Measurements from ENCODE around the gene TAF7L.

Gene TAF7L

GRCh38 chrX:101257448-101258258 lies 33.5 kb downstream of the TAF7L start:
- ChIA-PET POLR2A (interaction anchor here (0.6 kb wide), 1 partner anchor 467 kb away, joined by 8 read pairs; no protein-coding TSS in a partner anchor), CTCF (no interaction called here)
- no peak for DNase-seq (ENCODE audit: extremely low spot score)
- TF ChIP-seq CTCF (IDR thresholded peaks at IDR 0.05; ENCODE audit: control extremely low read depth, extremely low read depth, low read depth, missing control alignments) = no peak

GRCh38 chrX:101252634-101253033 lies 38.5 kb downstream of the TAF7L start:
- ChIA-PET POLR2A (no interaction called here), CTCF (interaction anchor here (0.9 to 1.2 kb wide), 2 partner anchors 16 kb away, joined by 3 to 4 read pairs; no protein-coding TSS in a partner anchor)
- DNase-seq (ENCODE audit: extremely low spot score) = no peak
- TF ChIP-seq CTCF (IDR thresholded peaks at IDR 0.05; ENCODE audit: control extremely low read depth, extremely low read depth, low read depth, missing control alignments) = no peak

GRCh38 chrX:101241531-101241930 lies 49.6 kb downstream of the TAF7L start:
- ChIA-PET CTCF (no interaction called here), POLR2A (no interaction called here)
- TF ChIP-seq CTCF (IDR thresholded peaks at IDR 0.05; ENCODE audit: control extremely low read depth, extremely low read depth, low read depth, missing control alignments) = no peak
- no peak for DNase-seq (ENCODE audit: extremely low spot score)

- CTCF ChIA-PET = no interaction called here
- no peak for DNase-seq (ENCODE audit: extremely low spot score)
- POLR2A ChIA-PET = no interaction called here
- TF ChIP-seq CTCF (IDR thresholded peaks at IDR 0.05; ENCODE audit: control extremely low read depth, extremely low read depth, low read depth, missing control alignments) = no peak
These were observed 54.1 kb downstream of the TAF7L start for GRCh38 chrX:101237041-101237440.

GRCh38 chrX:101232316-101232715 lies 58.8 kb downstream of the TAF7L start:
- ChIA-PET CTCF (no interaction called here), POLR2A (no interaction called here)
- no peak for TF ChIP-seq CTCF (IDR thresholded peaks at IDR 0.05; ENCODE audit: control extremely low read depth, extremely low read depth, low read depth, missing control alignments)
- no peak for DNase-seq (ENCODE audit: extremely low spot score)

GRCh38 chrX:101231080-101231479 lies 60.1 kb downstream of the TAF7L start:
- TF ChIP-seq CTCF (IDR thresholded peaks at IDR 0.05; ENCODE audit: control extremely low read depth, extremely low read depth, low read depth, missing control alignments) = no peak
- DNase-seq (ENCODE audit: extremely low spot score) = no peak
- ChIA-PET POLR2A (no interaction called here), CTCF (no interaction called here)
